Kidney (tissue), 14 donors: Measurements from ENCODE around the gene ANAPC15. TPM values are rescaled to one million over a fixed set of nuclear protein-coding genes. Genes with fewer than 3 reads are reported as not detected.
"Not testable (repeated sequence)": the region's sequence is repeated elsewhere in the genome, so short reads cannot be mapped to it uniquely, and the experiment has no call there.

Experiments
- DNase-seq, 5 donors: peaks; one replicate each; pipeline ENCODE4 v3.0.0-alpha.2; 2013 to 2020
- FAIRE-seq: peaks from 2 replicates; lab custom pipeline; 2012; peaks lifted over from hg19 to GRCh38; lab: Jason Lieb, UNC
- H3K27ac ChIP-seq, 2 donors: one replicate each; pipeline ENCODE4 v1.7.0; 2013; ENCODE audit warnings: low read depth in 2 of 2, low read length in 2 of 2, inconsistent platforms in 1 of 2
- H3K27me3 ChIP-seq: one replicate; pipeline ENCODE4 v1.7.1; 2013; ENCODE audit warnings: low read length, inconsistent platforms; ENCODE audit not compliant: control insufficient read depth, insufficient read depth
- H3K36me3 ChIP-seq, 3 donors: one replicate each; pipeline versions ENCODE4 v1.7.0 to v1.7.1; 2013; ENCODE audit warnings: low read length in 3 of 3, control low read depth in 1 of 3, inconsistent platforms in 1 of 3; ENCODE audit not compliant: insufficient read depth in 3 of 3, control insufficient read depth in 2 of 3
- H3K4me1 ChIP-seq, 3 donors: one replicate each; pipeline versions ENCODE4 v1.7.0 to v1.7.1; 2013; ENCODE audit warnings: low read length in 3 of 3, inconsistent platforms in 1 of 3, low read depth in 1 of 3; ENCODE audit not compliant: control insufficient read depth in 2 of 3, insufficient read depth in 2 of 3
- H3K4me3 ChIP-seq, 3 donors: one replicate each; pipeline versions ENCODE4 v1.7.0 to v1.8.1; 2013; ENCODE audit warnings: low read length in 3 of 3, control low read depth in 1 of 3, inconsistent platforms in 1 of 3
- H3K9ac ChIP-seq, 3 donors: one replicate each; pipeline versions ENCODE4 v1.7.0 to v1.7.1; 2013; ENCODE audit warnings: low read length in 3 of 3, control low read depth in 1 of 3, inconsistent platforms in 1 of 3
- H3K9me3 ChIP-seq, 3 donors: one replicate each; pipeline versions ENCODE4 v1.7.0 to v1.7.1; 2013; ENCODE audit warnings: low read length in 3 of 3, control low read depth in 1 of 3, inconsistent platforms in 1 of 3; ENCODE audit not compliant: control insufficient read depth in 2 of 3, insufficient read depth in 1 of 3
- CTCF ChIP-seq: IDR thresholded peaks from 3 replicates; pipeline ENCODE4 v1.5.1; 2012; ENCODE audit warnings: mild to moderate bottlenecking, moderate library complexity, borderline replicate concordance; ENCODE audit not compliant: insufficient read depth; ENCODE audit errors: extremely low read depth
- intact Hi-C: fragments of 100-400 bp; cut with DNase I; formaldehyde crosslinking; loops from one replicate; pipeline ENCODE4 v1.11.1; 2022
- polyA plus RNA-seq: library from polyadenylated mRNA; stranded (reverse); fragments of 350-450 nt; fragmentation: Illumina TruSeq; extraction: RNeasy Lipid Tissue Mini Kit (QIAGEN cat#74804); gene quantifications from one replicate; pipeline ENCODE4 v1.2.3, GENCODE V29; 2014; ENCODE audit warnings: low read depth, low replicate concordance; ENCODE audit not compliant: insufficient read depth
- total RNA-seq: library from RNA; stranded (reverse); fragmentation: NEBNext Ultra II Directional; extraction: Animal tissue kit (Norgen Biotek cat#: 25700); gene quantifications from one replicate; pipeline ENCODE4 v1.2.1, GENCODE V29; 2021
- donor health status: control.
- donor health status: control.
- donor health status: control.
- donor health status: control.
- donor health status: control.
- donor health status: DM: yes; HTN: yes; CAD: no.
- donor health status: Normal renal cell carcinoma (clear cell type).

ANAPC15 gene
- total and polyA plus RNA-seq, 2 donors from 2014 or later, result 30.0 to 79.8 TPM

- FAIRE-seq, result no peak
- Histone ChIP-seq H3K4me3 (no peak overlapping the region), H3K9me3 (no peaks in the 10 kb centered on the region), H3K9ac (no peak overlapping the region), H3K36me3 (no peaks in the 10 kb centered on the region), H3K27ac (no peak overlapping the region), H3K27me3 (no peaks in the 10 kb centered on the region), H3K4me1 (no peaks in the 10 kb centered on the region)
- no peak for DNase-seq
- TF ChIP-seq CTCF, result no peak
- intact Hi-C loops, result no loop called here
These were observed 24.3 kb upstream of the ANAPC15 start for GRCh38 chr11:72136684-72137262.

- Histone ChIP-seq H3K27ac (no peak overlapping the region), H3K27me3 (no peaks in the 10 kb centered on the region), H3K4me1 (no peaks in the 10 kb centered on the region), H3K9me3 (no peaks in the 10 kb centered on the region), H3K4me3 (no peak overlapping the region), H3K9ac (no peak overlapping the region), H3K36me3 (no peaks in the 10 kb centered on the region)
- TF ChIP-seq CTCF, result no peak
- intact Hi-C loops, result no loop called here
- no peak for DNase-seq
- FAIRE-seq, result no peak
These were observed 23.6 kb upstream of the ANAPC15 start for GRCh38 chr11:72135891-72136683.

GRCh38 chr11:72135473-72135872 lies 23.0 kb upstream of the ANAPC15 start, which contains the start of gene FOLR3:
FOLR3 (plus strand) TSS chr11:72135725; CDS start chr11:72135953, 228 bp downstream.
- H3K27me3 ChIP-seq, H3K4me1 ChIP-seq, H3K27ac ChIP-seq, H3K4me3 ChIP-seq, H3K36me3 ChIP-seq, FAIRE-seq, DNase-seq, intact Hi-C loops, H3K9ac ChIP-seq, H3K9me3 ChIP-seq: not testable (repeated sequence)

- H3K27me3 ChIP-seq, result no peaks in the 10 kb centered on the region
- TF ChIP-seq CTCF, result no peak
- intact Hi-C loops, result no loop called here
- no peak overlapping the region for H3K4me3 ChIP-seq
- H3K27ac ChIP-seq, result no peak overlapping the region
- FAIRE-seq (no peak), DNase-seq (no peak)
- no peaks in the 10 kb centered on the region for H3K36me3 ChIP-seq
- peaks cover 0 to 4% (median 0%) of the 10 kb centered on the region in 3 donors for H3K9me3 ChIP-seq
- H3K4me1 ChIP-seq, result no peaks in the 10 kb centered on the region
- no peak overlapping the region for H3K9ac ChIP-seq
These were observed 20.2 kb upstream of the ANAPC15 start for GRCh38 chr11:72132646-72133045.
